Measurements from ENCODE around the gene NEU1.
"Not testable (repeated sequence)": the region's sequence is repeated elsewhere in the genome, so short reads cannot be mapped to it uniquely, and the experiment has no call there.

Gene NEU1

DNA sequence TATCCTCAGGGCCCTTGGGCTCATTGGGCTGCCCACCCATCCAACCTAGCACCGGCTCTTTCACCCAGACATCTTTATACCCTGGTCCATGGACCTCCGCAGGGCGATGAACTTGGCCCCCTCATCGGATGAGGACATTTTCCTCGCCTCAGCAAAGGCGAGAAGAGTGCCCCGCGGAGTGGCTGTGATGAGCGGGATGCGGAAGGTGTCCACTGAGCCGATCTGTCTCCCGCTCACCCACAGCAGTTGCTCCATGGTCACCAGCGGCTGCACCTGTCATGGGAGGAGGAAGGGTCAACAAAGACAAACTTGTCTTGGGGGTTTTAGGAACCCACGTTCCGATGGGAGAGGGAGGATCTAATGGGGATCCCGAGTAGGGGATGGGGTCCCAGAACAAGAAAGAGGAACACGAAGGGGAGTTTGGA, 690 bp downstream of the NEU1 start:
- no peak for DNase-seq (ENCODE audit: low read depth)
- peak overlapping the region; percentile 86 for H3K4me3 ChIP-seq (ENCODE audit: low read depth, low read length)
- TF ChIP-seq, protein P1, sequence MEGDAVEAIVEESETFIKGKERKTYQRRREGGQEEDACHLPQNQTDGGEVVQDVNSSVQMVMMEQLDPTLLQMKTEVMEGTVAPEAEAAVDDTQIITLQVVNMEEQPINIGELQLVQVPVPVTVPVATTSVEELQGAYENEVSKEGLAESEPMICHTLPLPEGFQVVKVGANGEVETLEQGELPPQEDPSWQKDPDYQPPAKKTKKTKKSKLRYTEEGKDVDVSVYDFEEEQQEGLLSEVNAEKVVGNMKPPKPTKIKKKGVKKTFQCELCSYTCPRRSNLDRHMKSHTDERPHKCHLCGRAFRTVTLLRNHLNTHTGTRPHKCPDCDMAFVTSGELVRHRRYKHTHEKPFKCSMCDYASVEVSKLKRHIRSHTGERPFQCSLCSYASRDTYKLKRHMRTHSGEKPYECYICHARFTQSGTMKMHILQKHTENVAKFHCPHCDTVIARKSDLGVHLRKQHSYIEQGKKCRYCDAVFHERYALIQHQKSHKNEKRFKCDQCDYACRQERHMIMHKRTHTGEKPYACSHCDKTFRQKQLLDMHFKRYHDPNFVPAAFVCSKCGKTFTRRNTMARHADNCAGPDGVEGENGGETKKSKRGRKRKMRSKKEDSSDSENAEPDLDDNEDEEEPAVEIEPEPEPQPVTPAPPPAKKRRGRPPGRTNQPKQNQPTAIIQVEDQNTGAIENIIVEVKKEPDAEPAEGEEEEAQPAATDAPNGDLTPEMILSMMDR (IDR thresholded peaks at IDR 0.05; ENCODE audit: insufficient read depth, low read depth, low read length, missing control alignments), result no peak

DNA sequence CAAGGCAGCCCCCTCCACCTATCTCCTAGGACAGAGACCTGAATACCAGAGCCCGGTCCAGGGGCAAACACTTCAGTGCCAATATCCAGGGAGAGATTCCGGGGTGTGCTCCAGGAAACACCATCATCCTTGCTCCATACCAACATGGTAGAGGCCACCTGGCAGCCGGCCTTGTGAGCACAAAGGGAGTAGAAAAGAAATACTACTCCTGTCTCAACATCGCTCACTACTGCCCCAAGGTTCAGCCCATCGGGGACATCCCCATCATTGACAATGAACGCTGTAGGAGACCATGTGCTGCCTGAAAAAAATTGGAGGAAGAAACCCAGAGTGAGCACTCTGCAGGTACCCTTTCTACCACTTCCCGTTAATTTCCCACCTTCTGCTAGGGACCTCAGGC, 1.5 kb downstream of the NEU1 start:
- no peak for DNase-seq (ENCODE audit: low read depth)
- TF ChIP-seq, protein P1 (IDR thresholded peaks at IDR 0.05; ENCODE audit: insufficient read depth, low read depth, low read length, missing control alignments), result no peak
- H3K4me3 ChIP-seq (ENCODE audit: low read depth, low read length), result no peak overlapping the region

DNA sequence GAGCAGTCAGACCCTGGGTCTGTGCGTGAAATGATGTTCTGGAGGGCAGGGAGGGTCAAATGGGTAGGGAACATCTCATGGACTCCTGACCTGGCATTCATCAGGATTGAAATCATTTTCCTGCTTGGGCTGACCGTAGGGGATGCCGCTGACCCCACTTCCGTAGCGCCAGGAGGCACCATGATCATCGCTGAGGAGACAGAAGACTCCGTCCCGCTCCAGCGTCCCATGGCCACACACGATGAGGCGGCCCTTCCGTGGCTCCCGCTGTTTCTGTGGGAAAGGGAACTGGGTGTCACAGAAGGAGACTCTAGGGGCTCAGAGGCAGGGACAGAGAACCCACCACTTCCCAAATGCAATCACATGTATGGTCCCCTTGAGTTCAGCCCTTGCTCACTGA, 2.3 kb downstream of the NEU1 start:
- DNase-seq (ENCODE audit: low read depth), result no peak

DNA sequence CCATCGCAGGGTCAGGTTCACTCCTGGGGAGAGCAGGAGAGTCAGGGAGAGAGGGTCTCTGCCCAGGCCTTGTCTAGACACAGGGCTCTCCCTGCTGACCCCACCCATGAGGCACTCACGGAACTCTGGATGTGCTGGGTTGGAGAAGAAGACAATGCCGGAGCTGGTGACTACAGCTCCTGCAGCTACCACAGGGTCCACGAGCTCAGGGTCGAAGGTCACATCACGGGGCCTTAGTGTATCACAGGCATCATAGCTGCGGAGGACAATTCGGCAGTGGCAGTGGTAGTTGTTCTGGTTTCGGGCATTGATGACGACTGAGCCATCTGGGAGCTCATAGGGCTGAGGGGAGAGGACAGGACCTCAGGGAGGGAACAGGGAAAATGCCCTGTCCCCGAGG, 2.7 kb downstream of the NEU1 start:
- no peak overlapping the region for H3K4me3 ChIP-seq (ENCODE audit: low read depth, low read length)
- TF ChIP-seq, protein P1 (IDR thresholded peaks at IDR 0.05; ENCODE audit: insufficient read depth, low read depth, low read length, missing control alignments), result no peak
- DNase-seq (ENCODE audit: low read depth), result no peak

More for the DNA sequence above, 2.3 kb downstream of the NEU1 start:
- TF ChIP-seq, protein P1 (IDR thresholded peaks at IDR 0.05; ENCODE audit: insufficient read depth, low read depth, low read length, missing control alignments), result no peak
- H3K4me3 ChIP-seq (ENCODE audit: low read depth, low read length), result no peak overlapping the region

DNA sequence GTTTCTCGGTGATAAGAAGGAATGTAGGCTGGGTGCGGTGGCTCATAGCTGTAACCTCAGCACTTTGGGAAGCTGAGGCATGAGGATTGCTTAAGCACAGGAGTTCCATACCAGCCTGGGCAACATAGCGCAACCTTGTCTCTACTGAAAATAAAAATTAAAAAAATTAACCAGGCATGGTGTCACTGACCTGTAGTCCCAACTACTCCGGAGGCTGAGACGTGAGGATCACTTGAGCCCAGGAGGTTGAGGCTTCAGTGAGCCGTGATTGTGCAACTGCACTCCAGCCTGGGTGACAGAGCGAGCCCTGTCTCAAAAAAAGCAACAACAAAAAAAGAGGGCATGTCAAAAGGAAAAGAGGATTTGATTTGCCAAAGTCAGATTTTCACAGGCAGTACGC, 3.9 kb downstream of the NEU1 start:
- DNase-seq (ENCODE audit: low read depth), result no peak
- TF ChIP-seq, protein P1 (IDR thresholded peaks at IDR 0.05; ENCODE audit: insufficient read depth, low read depth, low read length, missing control alignments), result no peak
- no peak overlapping the region for H3K4me3 ChIP-seq (ENCODE audit: low read depth, low read length)

DNA sequence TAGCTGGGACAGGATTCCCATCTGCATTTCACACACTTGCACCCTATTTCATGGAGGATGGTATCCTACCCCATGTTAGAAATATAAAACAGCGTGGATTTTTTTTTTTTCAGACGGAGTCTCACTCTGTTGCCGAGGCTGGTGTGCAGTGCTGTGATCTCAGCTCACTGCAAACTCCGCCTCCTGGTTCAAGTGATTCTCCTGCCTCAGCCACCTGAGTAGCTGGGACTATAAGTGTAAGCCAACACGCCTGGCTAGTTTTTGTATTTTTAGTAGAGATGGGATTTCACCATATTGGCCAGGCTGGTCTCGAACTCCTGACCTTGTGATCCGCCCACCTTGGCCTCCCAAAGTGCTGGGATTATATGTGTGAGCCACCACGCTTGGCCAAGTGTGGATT, 4.8 kb downstream of the NEU1 start:
- not testable (repeated sequence) for DNase-seq (ENCODE audit: low read depth); H3K4me3 ChIP-seq (ENCODE audit: low read depth, low read length)

DNA sequence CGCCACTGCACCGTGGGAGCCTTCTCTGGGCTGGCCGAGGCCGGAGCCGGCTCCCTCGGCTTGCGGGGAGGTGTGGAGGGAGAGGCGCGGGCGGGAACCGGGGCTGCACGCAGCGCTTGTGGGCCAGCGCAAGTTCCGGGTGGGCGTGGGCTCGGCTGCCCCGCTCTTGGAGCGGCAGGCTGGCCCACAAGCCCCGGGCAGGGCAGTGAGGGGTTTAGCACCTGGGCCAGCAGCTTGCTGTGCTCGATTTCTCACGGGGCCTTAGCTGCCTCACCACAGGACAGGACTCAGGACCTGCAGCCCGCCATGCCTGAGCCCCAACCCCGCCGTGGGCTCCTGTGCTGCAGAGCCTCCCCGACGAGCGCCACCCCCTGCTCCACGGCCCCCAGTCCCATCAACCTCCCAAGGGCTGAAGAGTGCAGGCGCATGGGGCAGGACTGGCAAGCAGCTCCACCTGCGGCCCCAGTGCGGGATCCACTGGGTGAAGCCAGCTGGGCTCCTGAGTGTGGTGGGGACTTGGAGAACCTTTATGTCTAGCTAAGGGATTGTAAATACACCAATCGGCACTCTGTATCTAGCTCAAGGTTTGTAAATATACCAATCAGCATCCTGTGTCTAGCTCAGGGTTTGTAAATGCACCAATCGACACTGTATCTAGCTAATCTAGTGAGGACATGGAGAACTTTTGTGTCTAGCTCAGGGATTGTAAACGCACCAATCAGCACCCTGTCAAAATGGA, 10.5 kb downstream of the NEU1 start:
- H3K4me3 ChIP-seq (ENCODE audit: low read depth, low read length); DNase-seq (ENCODE audit: low read depth): not testable (repeated sequence)

DNA sequence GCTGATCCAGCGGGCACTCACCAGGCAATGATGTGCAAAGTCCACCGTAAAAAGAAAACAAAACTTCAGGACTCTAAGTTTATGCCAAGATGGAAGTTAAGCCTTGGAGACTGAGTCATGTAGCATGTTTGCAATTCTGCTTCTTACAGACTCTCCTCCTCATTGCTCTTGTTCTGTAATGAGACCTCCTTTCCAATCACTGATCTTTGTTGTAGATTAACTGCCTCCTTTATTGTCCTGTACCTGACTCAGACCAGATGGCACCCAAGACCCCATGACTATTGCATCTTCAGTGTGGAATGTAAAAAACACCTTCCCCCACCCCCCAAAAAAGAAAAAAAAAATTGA, 11.2 kb downstream of the NEU1 start:
- TF ChIP-seq, protein P1 (IDR thresholded peaks at IDR 0.05; ENCODE audit: insufficient read depth, low read depth, low read length, missing control alignments), result no peak
- DNase-seq (ENCODE audit: low read depth), result no peak
- no peak overlapping the region for H3K4me3 ChIP-seq (ENCODE audit: low read depth, low read length)

All from GM12865 (cell line).